ENCODE results near the gene DHX16. TPM values are rescaled to one million over a fixed set of nuclear protein-coding genes. Genes with fewer than 3 reads are reported as not detected.
"Not testable (repeated sequence)": the region's sequence is repeated elsewhere in the genome, so short reads cannot be mapped to it uniquely, and the experiment has no call there.

Gene DHX16
- total RNA-seq, 1 donor from 2014 or later, result 17.6 TPM

DNA sequence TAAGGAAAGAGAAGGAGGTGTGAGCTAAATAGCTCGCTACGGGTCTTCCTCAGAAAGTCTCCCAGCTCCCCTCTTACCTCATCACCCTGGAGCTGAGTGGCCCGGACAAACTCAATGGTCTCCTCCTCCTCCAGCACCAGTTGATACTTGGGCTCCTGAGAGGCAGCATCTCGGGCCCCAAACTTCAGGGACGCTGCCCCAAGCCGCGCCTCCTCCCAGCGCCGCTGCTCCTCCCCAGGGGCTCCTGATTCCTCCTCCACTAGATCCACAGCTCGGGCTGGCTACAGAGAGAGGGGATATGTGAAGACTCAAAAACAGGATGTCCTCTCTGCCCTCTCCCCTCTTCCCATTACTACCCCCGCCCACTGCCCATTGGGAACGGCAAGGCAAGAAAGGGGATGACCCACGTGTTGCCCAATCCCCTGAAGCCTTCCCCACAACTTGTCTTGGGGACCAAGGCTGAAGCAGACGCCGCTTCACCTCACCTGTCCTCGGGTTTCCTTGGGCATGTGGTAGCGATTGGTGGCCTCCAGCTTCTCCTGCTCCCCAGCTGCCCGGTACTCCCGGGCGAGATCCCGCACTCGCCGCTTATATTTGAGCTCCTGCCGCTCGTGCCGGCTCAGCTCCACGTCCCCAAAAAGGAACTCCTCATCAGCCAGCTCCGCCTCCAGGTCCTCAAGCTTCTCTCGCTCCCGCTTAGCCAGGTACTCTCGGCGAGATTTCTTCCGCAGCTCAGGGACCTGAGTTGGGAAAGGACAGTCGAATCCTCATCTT, 7.6 kb downstream of the DHX16 start:
- no peak for TF ChIP-seq EZH2phosphoT487 (IDR thresholded peaks at IDR 0.05)
- TF ChIP-seq, protein P1, sequence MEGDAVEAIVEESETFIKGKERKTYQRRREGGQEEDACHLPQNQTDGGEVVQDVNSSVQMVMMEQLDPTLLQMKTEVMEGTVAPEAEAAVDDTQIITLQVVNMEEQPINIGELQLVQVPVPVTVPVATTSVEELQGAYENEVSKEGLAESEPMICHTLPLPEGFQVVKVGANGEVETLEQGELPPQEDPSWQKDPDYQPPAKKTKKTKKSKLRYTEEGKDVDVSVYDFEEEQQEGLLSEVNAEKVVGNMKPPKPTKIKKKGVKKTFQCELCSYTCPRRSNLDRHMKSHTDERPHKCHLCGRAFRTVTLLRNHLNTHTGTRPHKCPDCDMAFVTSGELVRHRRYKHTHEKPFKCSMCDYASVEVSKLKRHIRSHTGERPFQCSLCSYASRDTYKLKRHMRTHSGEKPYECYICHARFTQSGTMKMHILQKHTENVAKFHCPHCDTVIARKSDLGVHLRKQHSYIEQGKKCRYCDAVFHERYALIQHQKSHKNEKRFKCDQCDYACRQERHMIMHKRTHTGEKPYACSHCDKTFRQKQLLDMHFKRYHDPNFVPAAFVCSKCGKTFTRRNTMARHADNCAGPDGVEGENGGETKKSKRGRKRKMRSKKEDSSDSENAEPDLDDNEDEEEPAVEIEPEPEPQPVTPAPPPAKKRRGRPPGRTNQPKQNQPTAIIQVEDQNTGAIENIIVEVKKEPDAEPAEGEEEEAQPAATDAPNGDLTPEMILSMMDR (IDR thresholded peaks at IDR 0.05), result no peak
- no peak for DNase-seq (ENCODE audit: low spot score)
- Histone ChIP-seq H2AFZ (replicated peaks) (no peak overlapping the region), H4K20me1 (ENCODE audit: low read depth) (no peaks in the 10 kb centered on the region), H3K27me3 (no peaks in the 10 kb centered on the region), H3F3A (ENCODE audit: low read depth) (no peaks in the 10 kb centered on the region), H3K79me2 (ENCODE audit: low read depth) (no peaks in the 10 kb centered on the region), H3K36me3 (no peaks in the 10 kb centered on the region), H3K27ac (no peak overlapping the region), H3K9me3 (ENCODE audit: low read depth) (no peaks in the 10 kb centered on the region), H3K9ac (no peak overlapping the region), H3K4me1 (no peaks in the 10 kb centered on the region), H3K4me3 (no peak overlapping the region), H3K4me2 (no peak overlapping the region)
- H3K27me3 Mint-ChIP-seq (ENCODE audit: insufficient read depth, low read depth), result peaks cover 6% of the 10 kb centered on the region
- H3K4me3 Mint-ChIP-seq, result no peak overlapping the region
- no peaks in the 10 kb centered on the region for H3K4me1 Mint-ChIP-seq
- H3K9me3 Mint-ChIP-seq, result no peaks in the 10 kb centered on the region
- H3K27ac Mint-ChIP-seq, result no peak overlapping the region
- peaks cover 19% of the 10 kb centered on the region for H3K36me3 Mint-ChIP-seq

DNA sequence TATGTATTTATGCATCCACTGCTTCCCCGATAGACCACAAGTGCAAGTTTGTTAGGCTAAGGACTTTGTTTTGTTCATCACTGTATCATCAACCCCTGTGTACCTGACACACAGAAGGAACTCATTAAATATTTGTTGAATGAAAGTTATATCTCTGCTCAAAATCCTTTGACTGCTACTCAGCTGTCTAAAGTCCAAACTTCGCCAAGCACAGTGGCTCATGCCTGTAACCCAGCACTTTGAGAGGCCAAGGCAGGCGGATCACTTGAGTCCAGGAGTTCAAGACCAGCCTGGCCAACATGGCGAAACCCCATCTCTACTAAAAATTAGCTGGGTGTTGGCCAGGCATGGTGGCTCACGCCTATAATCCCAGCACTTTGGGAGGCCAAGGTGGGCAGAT, 14.9 kb downstream of the DHX16 start:
- H3K27ac ChIP-seq; H3K9me3 ChIP-seq (ENCODE audit: low read depth); H4K20me1 ChIP-seq (ENCODE audit: low read depth); H3K4me2 ChIP-seq; H3K27ac Mint-ChIP-seq; H3F3A ChIP-seq (ENCODE audit: low read depth); H3K36me3 ChIP-seq; H3K9me3 Mint-ChIP-seq; H3K4me3 Mint-ChIP-seq; H3K79me2 ChIP-seq (ENCODE audit: low read depth); H3K27me3 Mint-ChIP-seq (ENCODE audit: insufficient read depth, low read depth); H3K4me1 Mint-ChIP-seq; H3K9ac ChIP-seq; H2AFZ ChIP-seq (replicated peaks); DNase-seq (ENCODE audit: low spot score); H3K4me1 ChIP-seq; H3K27me3 ChIP-seq; H3K4me3 ChIP-seq: not testable (repeated sequence)
- H3K36me3 Mint-ChIP-seq, result peaks cover 32% of the 10 kb centered on the region

DNA sequence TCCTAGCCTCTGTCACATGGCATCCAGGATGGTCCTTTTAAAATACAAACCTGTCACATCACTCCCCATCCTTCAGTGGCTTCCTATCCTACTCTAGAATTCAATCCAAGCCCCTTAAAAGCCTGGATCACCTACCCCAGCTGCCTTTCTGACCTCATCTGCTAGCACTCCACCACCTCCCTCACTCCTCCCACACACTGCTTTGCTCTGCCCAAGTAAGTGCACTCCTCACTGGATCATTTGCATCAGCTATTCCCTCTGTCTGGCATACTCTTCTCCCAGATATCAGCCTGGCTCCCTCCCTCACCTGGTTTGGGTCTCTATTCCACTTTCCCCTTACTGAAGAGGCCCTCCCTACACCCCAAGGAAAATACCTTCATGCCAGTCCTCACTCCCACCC, 15.4 kb downstream of the DHX16 start:
- no peaks in the 10 kb centered on the region for H3K4me1 Mint-ChIP-seq
- Histone ChIP-seq H4K20me1 (ENCODE audit: low read depth) (no peaks in the 10 kb centered on the region), H3K4me2 (no peak overlapping the region), H3K9me3 (ENCODE audit: low read depth) (no peaks in the 10 kb centered on the region), H3K79me2 (ENCODE audit: low read depth) (no peaks in the 10 kb centered on the region), H3K36me3 (no peaks in the 10 kb centered on the region), H3K27ac (no peak overlapping the region), H3K4me3 (no peak overlapping the region), H3K9ac (no peak overlapping the region), H3K4me1 (no peaks in the 10 kb centered on the region), H3F3A (ENCODE audit: low read depth) (no peaks in the 10 kb centered on the region), H3K27me3 (no peaks in the 10 kb centered on the region), H2AFZ (replicated peaks) (no peak overlapping the region)
- no peak overlapping the region for H3K4me3 Mint-ChIP-seq
- H3K27ac Mint-ChIP-seq, result no peak overlapping the region
- H3K27me3 Mint-ChIP-seq (ENCODE audit: insufficient read depth, low read depth), result peaks cover 6% of the 10 kb centered on the region
- no peak for TF ChIP-seq EZH2 (IDR thresholded peaks at IDR 0.05)
- TF ChIP-seq EZH2phosphoT487 (IDR thresholded peaks at IDR 0.05), result no peak
- TF ChIP-seq, protein P1 (IDR thresholded peaks at IDR 0.05), result no peak
- H3K9me3 Mint-ChIP-seq, result no peaks in the 10 kb centered on the region
- DNase-seq (ENCODE audit: low spot score), result no peak
- peaks cover 32% of the 10 kb centered on the region for H3K36me3 Mint-ChIP-seq

DNA sequence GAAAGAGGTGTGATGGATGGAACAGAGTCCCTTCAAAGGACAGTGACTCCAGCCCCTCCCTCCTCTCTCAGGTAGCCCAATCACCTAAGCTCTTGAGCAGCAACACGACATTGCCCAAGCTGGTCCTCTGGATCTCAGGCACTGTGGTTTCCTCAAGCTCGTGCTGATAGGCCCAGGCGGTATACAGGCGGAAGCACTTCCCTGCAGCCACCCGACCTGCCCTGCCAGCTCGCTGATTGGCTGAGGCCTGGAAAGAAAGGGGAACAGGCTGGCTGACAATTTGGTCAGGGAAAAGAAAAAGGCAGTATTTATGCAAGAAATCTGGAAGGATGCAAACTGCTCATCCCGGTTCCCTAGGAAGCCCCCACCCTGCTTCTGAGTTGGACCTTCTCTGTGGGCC, 16.3 kb downstream of the DHX16 start:
- Histone ChIP-seq H3K79me2 (ENCODE audit: low read depth) (no peaks in the 10 kb centered on the region), H3F3A (ENCODE audit: low read depth) (no peaks in the 10 kb centered on the region), H3K9ac (no peak overlapping the region), H3K27ac (no peak overlapping the region), H3K27me3 (no peaks in the 10 kb centered on the region), H3K4me3 (no peak overlapping the region), H3K4me2 (no peak overlapping the region), H3K4me1 (no peaks in the 10 kb centered on the region), H3K9me3 (ENCODE audit: low read depth) (no peaks in the 10 kb centered on the region), H4K20me1 (ENCODE audit: low read depth) (no peaks in the 10 kb centered on the region), H3K36me3 (no peaks in the 10 kb centered on the region), H2AFZ (replicated peaks) (no peak overlapping the region)
- H3K36me3 Mint-ChIP-seq, result peaks cover 30% of the 10 kb centered on the region
- peaks cover 3% of the 10 kb centered on the region for H3K27me3 Mint-ChIP-seq (ENCODE audit: insufficient read depth, low read depth)
- H3K9me3 Mint-ChIP-seq, result no peaks in the 10 kb centered on the region
- no peak for TF ChIP-seq EZH2phosphoT487 (IDR thresholded peaks at IDR 0.05)
- TF ChIP-seq, protein P1 (IDR thresholded peaks at IDR 0.05), result no peak
- no peak for TF ChIP-seq EZH2 (IDR thresholded peaks at IDR 0.05)
- no peak overlapping the region for H3K4me3 Mint-ChIP-seq
- H3K27ac Mint-ChIP-seq, result no peak overlapping the region
- no peak for DNase-seq (ENCODE audit: low spot score)
- H3K4me1 Mint-ChIP-seq, result no peaks in the 10 kb centered on the region

Measured in neural progenitor cell (in vitro differentiated cells).